IPS-NIHi11 (cell line): ENCODE measurements around the gene KLHL2.
"Not testable (repeated sequence)": the region's sequence is repeated elsewhere in the genome, so short reads cannot be mapped to it uniquely, and the experiment has no call there.

Experiments
- DNase-seq: peaks from one replicate; pipeline ENCODE4 v3.0.0; 2012; ENCODE audit warnings: mixed read lengths, low spot score

The KLHL2 gene

GRCh38 chr4:165234766-165235165, 27.4 kb downstream of the KLHL2 start:
- DNase-seq = no peak

- DNase-seq = not testable (repeated sequence)
These were observed 29.5 kb downstream of the KLHL2 start for GRCh38 chr4:165236852-165237251.

GRCh38 chr4:165238041-165238640, 30.8 kb downstream of the KLHL2 start:
- not testable (repeated sequence) for DNase-seq

- not testable (repeated sequence) for DNase-seq
These were observed 33.4 kb downstream of the KLHL2 start for GRCh38 chr4:165240761-165241160.

GRCh38 chr4:165244148-165244547, 36.8 kb downstream of the KLHL2 start:
- DNase-seq = not testable (repeated sequence)

GRCh38 chr4:165244587-165245186, 37.3 kb downstream of the KLHL2 start:
- not testable (repeated sequence) for DNase-seq

- DNase-seq = no peak
These were observed 40.7 kb downstream of the KLHL2 start for GRCh38 chr4:165248102-165248501.

GRCh38 chr4:165248904-165249303, 41.5 kb downstream of the KLHL2 start:
- not testable (repeated sequence) for DNase-seq

- DNase-seq = not testable (repeated sequence)
These were observed 47.4 kb downstream of the KLHL2 start for GRCh38 chr4:165254771-165255170.

GRCh38 chr4:165255439-165255838, 48.1 kb downstream of the KLHL2 start:
- not testable (repeated sequence) for DNase-seq

- not testable (repeated sequence) for DNase-seq
These were observed 48.8 kb downstream of the KLHL2 start for GRCh38 chr4:165256074-165256659.

- not testable (repeated sequence) for DNase-seq
These were observed 52.4 kb downstream of the KLHL2 start for GRCh38 chr4:165259776-165260175.

- not testable (repeated sequence) for DNase-seq
These were observed 54.9 kb downstream of the KLHL2 start for GRCh38 chr4:165262306-165262705.

- not testable (repeated sequence) for DNase-seq
These were observed 56.1 kb downstream of the KLHL2 start for GRCh38 chr4:165263466-165263865.

- not testable (repeated sequence) for DNase-seq
These were observed 62.6 kb downstream of the KLHL2 start for GRCh38 chr4:165269931-165270330.

GRCh38 chr4:165273443-165273842, 66.1 kb downstream of the KLHL2 start:
- not testable (repeated sequence) for DNase-seq

GRCh38 chr4:165275357-165275756, 68.0 kb downstream of the KLHL2 start:
- not testable (repeated sequence) for DNase-seq

GRCh38 chr4:165279531-165279930, 72.2 kb downstream of the KLHL2 start:
- not testable (repeated sequence) for DNase-seq

GRCh38 chr4:165284697-165285096, 77.3 kb downstream of the KLHL2 start:
- DNase-seq = not testable (repeated sequence)

- DNase-seq = not testable (repeated sequence)
These were observed 79.4 kb downstream of the KLHL2 start for GRCh38 chr4:165286619-165287340.

GRCh38 chr4:165288226-165288625, 80.9 kb downstream of the KLHL2 start:
- no peak for DNase-seq

- no peak for DNase-seq
These were observed 81.5 kb downstream of the KLHL2 start for GRCh38 chr4:165288639-165289422.
